Thyroid gland (tissue), 4 donors: ENCODE measurements around the gene GIGYF2. TPM values are rescaled to one million over a fixed set of nuclear protein-coding genes. Genes with fewer than 3 reads are reported as not detected.

Source experiments
- DNase-seq, 2 donors: peaks; one replicate each; pipeline ENCODE4 v3.0.0-alpha.2; 2019
- H3K27ac ChIP-seq, 3 donors: fragments of 200-600 bp; sonication (generic); 1 replicate in 2 of 3; 2 replicates in 1 of 3; pipeline ENCODE4 v1.5.1; 2016 to 2019; ENCODE audit warnings: mild to moderate bottlenecking in 1 of 3, moderate library complexity in 1 of 3
- H3K27me3 ChIP-seq: fragments of 200-600 bp; sonication (generic); one replicate; pipeline ENCODE4 v1.5.1; 2019
- H3K36me3 ChIP-seq, 2 donors: fragments of 200-600 bp; sonication (generic); one replicate each; pipeline ENCODE4 v1.5.1; 2016 to 2019
- H3K4me1 ChIP-seq, 2 donors: fragments of 200-600 bp; sonication (generic); one replicate each; pipeline ENCODE4 v1.5.1; 2017 to 2019
- H3K4me3 ChIP-seq, 3 donors: fragments of 200-600 bp; sonication (generic); replicated peaks in 1 of 3; 1 replicate in 2 of 3; 2 replicates in 1 of 3; pipeline ENCODE4 v1.5.1; 2016; ENCODE audit warnings: mild to moderate bottlenecking in 1 of 3
- H3K9me3 ChIP-seq: fragments of 200-600 bp; sonication (generic); one replicate; pipeline ENCODE4 v1.5.1; 2017
- CTCF ChIP-seq, 6 experiments: fragments of 200-600 bp in 3 of 6; fragments of 450-650 bp in 3 of 6; sonication (generic) in 3 of 6; IDR thresholded peaks; one replicate each; pipeline ENCODE4 v1.5.1; 2016 to 2019; ENCODE audit warnings: antibody characterized with exemption in 6 of 6, mild to moderate bottlenecking in 2 of 6, inconsistent platforms in 1 of 6, moderate library complexity in 1 of 6
- POLR2A ChIP-seq, 2 donors: fragments of 450-650 bp; IDR thresholded peaks; one replicate each; pipeline ENCODE4 v1.6.1; 2017; ENCODE audit warnings: antibody characterized with exemption in 2 of 2, mild to moderate bottlenecking in 2 of 2, moderate library complexity in 1 of 2
- WGBS, 2 donors: methylation state at CpG; one replicate each; pipeline ENCODE4 v1.1.5; 2017; 5-methylcytosine and 5-hydroxymethylcytosine counted together
- intact Hi-C: fragments of 100-400 bp; cut with DNase I; formaldehyde crosslinking; loops from one replicate; pipeline ENCODE4 v1.15.1; 2023
- total RNA-seq, 4 donors: library from RNA; depleted of rRNA; stranded (reverse); fragments of >200 nt; gene quantifications; one replicate each; pipeline ENCODE4 v1.2.3, GENCODE V29; 2016

The GIGYF2 gene
- total RNA-seq, 4 donors from 2014 or later, result 88.7 to 138 (median 101) TPM

GRCh38 chr2:232829988-232830387, 132.9 kb downstream of the GIGYF2 start:
- 95 to 98% methylated on average over 3 of the region's 3 CpGs for WGBS, 2 donors
- H3K9me3 ChIP-seq, result no peaks in the 10 kb centered on the region
- no peak overlapping the region for H3K27ac ChIP-seq
- TF ChIP-seq CTCF (IDR thresholded peaks at IDR 0.05) (no peak), POLR2A (IDR thresholded peaks at IDR 0.05) (no peak)
- H3K27me3 ChIP-seq, result no peaks in the 10 kb centered on the region
- H3K4me3 ChIP-seq, result no peak overlapping the region
- intact Hi-C loops, result no loop called here
- no peak for DNase-seq
- peaks cover 0 to 9% of the 10 kb centered on the region in 2 donors for H3K4me1 ChIP-seq
- H3K36me3 ChIP-seq, result peaks cover 41 to 47% of the 10 kb centered on the region in 2 donors

- H3K9me3 ChIP-seq, result no peaks in the 10 kb centered on the region
- DNase-seq, result no peak
- peaks cover 41% of the 10 kb centered on the region in 2 donors for H3K36me3 ChIP-seq
- intact Hi-C loops, result no loop called here
- WGBS, 2 donors, result 93 to 97% methylated on average over 3 of the region's 3 CpGs
- H3K27me3 ChIP-seq, result no peaks in the 10 kb centered on the region
- no peak overlapping the region for H3K27ac ChIP-seq
- no peak overlapping the region for H3K4me3 ChIP-seq
- TF ChIP-seq CTCF (IDR thresholded peaks at IDR 0.05) (no peak), POLR2A (IDR thresholded peaks at IDR 0.05) (no peak)
- peaks cover 0 to 9% of the 10 kb centered on the region in 2 donors for H3K4me1 ChIP-seq
Observed at GRCh38 chr2:232831496-232831895, 134.4 kb downstream of the GIGYF2 start.

GRCh38 chr2:232833830-232834229, 136.7 kb downstream of the GIGYF2 start:
- no peak overlapping the region for H3K4me3 ChIP-seq
- no peak overlapping the region for H3K27ac ChIP-seq
- no peak for TF ChIP-seq CTCF (IDR thresholded peaks at IDR 0.05)
- TF ChIP-seq POLR2A (IDR thresholded peaks at IDR 0.05), result no peak
- H3K9me3 ChIP-seq, result no peaks in the 10 kb centered on the region
- intact Hi-C loops, result no loop called here
- WGBS, 2 donors, result 92 to 100% methylated on average over 1 of the region's 1 CpG
- H3K36me3 ChIP-seq, result peaks cover 41 to 44% of the 10 kb centered on the region in 2 donors
- no peaks in the 10 kb centered on the region for H3K27me3 ChIP-seq
- peaks cover 0 to 3% of the 10 kb centered on the region in 2 donors for H3K4me1 ChIP-seq
- DNase-seq, result no peak

GRCh38 chr2:232835687-232836208, 138.6 kb downstream of the GIGYF2 start:
- intact Hi-C loops, result no loop called here
- WGBS, 2 donors, result 77 to 80% methylated on average over 14 of the region's 14 CpGs
- TF ChIP-seq CTCF (IDR thresholded peaks at IDR 0.05) (no peak), POLR2A (IDR thresholded peaks at IDR 0.05) (no peak)
- H3K4me1 ChIP-seq, result peaks cover 0 to 3% of the 10 kb centered on the region in 2 donors
- peaks cover 32 to 48% of the 10 kb centered on the region in 2 donors for H3K36me3 ChIP-seq
- H3K4me3 ChIP-seq, result no peak overlapping the region
- no peak overlapping the region for H3K27ac ChIP-seq
- no peak for DNase-seq
- no peaks in the 10 kb centered on the region for H3K9me3 ChIP-seq
- H3K27me3 ChIP-seq, result no peaks in the 10 kb centered on the region

DNA sequence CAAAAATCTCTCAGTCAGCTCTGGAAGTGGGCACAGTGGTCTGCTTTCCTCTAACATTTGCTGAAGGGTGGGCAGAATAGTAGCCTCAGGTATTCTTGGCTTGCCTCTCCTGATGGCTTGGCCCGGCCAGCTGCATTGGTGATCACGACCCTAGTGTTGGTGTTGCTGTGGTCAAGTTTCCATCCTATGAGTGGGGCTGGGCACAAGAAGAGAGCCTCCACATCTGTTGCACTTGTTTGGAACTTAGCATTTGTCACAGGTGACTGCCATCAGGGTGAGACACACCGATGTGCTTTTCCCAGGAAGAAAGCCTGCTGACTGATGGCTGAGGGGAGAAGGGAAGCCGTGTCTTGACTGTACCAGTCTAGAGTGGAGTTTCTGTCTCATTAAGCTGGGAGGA, 139.8 kb downstream of the GIGYF2 start:
- intact Hi-C loops, result no loop called here
- no peak for DNase-seq
- no peaks in the 10 kb centered on the region for H3K9me3 ChIP-seq
- no peak overlapping the region for H3K27ac ChIP-seq
- no peak overlapping the region for H3K4me3 ChIP-seq
- peaks cover 35 to 49% of the 10 kb centered on the region in 2 donors for H3K36me3 ChIP-seq
- 91 to 98% methylated on average over 4 of the region's 4 CpGs for WGBS, 2 donors
- TF ChIP-seq POLR2A (IDR thresholded peaks at IDR 0.05) (no peak), CTCF (IDR thresholded peaks at IDR 0.05) (no peak)
- H3K4me1 ChIP-seq, result peaks cover 0 to 3% of the 10 kb centered on the region in 2 donors
- no peaks in the 10 kb centered on the region for H3K27me3 ChIP-seq
